Measurements from ENCODE around the gene TDRD7.

- TF ChIP-seq POLR2A (IDR thresholded peaks at IDR 0.05) (no peak), CTCF (IDR thresholded peaks at IDR 0.05) (peak; percentile 54 to 76 (median 57))
Measured at GRCh38 chr9:97468658-97469448, 57.0 kb downstream of the TDRD7 start.
